ENCODE data around the gene SOS1.

DNA sequence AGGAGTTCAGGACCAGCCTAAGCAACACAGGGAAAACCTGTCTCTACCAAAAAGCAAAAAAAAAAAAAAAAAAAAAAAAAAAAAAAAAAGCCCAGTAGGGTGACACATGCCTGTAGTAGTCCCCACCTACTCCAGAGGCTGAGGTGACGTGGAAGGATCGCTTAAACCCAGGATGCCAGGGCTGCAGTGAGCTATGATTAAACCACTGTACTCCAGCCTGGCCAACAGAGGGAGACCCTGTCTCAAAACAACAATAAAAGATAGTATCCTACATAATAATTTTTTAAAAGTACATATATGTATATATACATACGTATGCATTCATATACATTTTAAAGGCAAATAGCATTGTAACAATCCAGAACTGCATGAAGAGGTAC, 51.7 kb downstream of the SOS1 start:
- TF ChIP-seq RAD21 (IDR thresholded peaks at IDR 0.05) (no peak), JUND (IDR thresholded peaks at IDR 0.05) (no peak), SP1 (IDR thresholded peaks at IDR 0.05) (no peak)
- TF ChIP-seq, protein P1, sequence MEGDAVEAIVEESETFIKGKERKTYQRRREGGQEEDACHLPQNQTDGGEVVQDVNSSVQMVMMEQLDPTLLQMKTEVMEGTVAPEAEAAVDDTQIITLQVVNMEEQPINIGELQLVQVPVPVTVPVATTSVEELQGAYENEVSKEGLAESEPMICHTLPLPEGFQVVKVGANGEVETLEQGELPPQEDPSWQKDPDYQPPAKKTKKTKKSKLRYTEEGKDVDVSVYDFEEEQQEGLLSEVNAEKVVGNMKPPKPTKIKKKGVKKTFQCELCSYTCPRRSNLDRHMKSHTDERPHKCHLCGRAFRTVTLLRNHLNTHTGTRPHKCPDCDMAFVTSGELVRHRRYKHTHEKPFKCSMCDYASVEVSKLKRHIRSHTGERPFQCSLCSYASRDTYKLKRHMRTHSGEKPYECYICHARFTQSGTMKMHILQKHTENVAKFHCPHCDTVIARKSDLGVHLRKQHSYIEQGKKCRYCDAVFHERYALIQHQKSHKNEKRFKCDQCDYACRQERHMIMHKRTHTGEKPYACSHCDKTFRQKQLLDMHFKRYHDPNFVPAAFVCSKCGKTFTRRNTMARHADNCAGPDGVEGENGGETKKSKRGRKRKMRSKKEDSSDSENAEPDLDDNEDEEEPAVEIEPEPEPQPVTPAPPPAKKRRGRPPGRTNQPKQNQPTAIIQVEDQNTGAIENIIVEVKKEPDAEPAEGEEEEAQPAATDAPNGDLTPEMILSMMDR (IDR thresholded peaks at IDR 0.05; ENCODE audit: low read depth, low read length, missing input control): no peak
- TF ChIP-seq, protein P2, sequence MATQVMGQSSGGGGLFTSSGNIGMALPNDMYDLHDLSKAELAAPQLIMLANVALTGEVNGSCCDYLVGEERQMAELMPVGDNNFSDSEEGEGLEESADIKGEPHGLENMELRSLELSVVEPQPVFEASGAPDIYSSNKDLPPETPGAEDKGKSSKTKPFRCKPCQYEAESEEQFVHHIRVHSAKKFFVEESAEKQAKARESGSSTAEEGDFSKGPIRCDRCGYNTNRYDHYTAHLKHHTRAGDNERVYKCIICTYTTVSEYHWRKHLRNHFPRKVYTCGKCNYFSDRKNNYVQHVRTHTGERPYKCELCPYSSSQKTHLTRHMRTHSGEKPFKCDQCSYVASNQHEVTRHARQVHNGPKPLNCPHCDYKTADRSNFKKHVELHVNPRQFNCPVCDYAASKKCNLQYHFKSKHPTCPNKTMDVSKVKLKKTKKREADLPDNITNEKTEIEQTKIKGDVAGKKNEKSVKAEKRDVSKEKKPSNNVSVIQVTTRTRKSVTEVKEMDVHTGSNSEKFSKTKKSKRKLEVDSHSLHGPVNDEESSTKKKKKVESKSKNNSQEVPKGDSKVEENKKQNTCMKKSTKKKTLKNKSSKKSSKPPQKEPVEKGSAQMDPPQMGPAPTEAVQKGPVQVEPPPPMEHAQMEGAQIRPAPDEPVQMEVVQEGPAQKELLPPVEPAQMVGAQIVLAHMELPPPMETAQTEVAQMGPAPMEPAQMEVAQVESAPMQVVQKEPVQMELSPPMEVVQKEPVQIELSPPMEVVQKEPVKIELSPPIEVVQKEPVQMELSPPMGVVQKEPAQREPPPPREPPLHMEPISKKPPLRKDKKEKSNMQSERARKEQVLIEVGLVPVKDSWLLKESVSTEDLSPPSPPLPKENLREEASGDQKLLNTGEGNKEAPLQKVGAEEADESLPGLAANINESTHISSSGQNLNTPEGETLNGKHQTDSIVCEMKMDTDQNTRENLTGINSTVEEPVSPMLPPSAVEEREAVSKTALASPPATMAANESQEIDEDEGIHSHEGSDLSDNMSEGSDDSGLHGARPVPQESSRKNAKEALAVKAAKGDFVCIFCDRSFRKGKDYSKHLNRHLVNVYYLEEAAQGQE (IDR thresholded peaks at IDR 0.05): no peak
- TF ChIP-seq, protein P3, sequence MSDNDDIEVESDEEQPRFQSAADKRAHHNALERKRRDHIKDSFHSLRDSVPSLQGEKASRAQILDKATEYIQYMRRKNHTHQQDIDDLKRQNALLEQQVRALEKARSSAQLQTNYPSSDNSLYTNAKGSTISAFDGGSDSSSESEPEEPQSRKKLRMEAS (IDR thresholded peaks at IDR 0.05): no peak
